ENCODE measurements around the gene YOD1.

Gene YOD1

GRCh38 chr1:207003210-207003609 lies 47.8 kb downstream of the YOD1 start:
- H3K4me3 ChIP-seq (IDR thresholded peaks at IDR 0.05; ENCODE audit: insufficient read depth, low read depth, low read length) = no peak overlapping the region
- no peaks in the 10 kb centered on the region for H4K20me1 ChIP-seq (ENCODE audit: insufficient read depth)
- H3K27ac ChIP-seq = no peak overlapping the region
- no peaks in the 10 kb centered on the region for H3K27me3 ChIP-seq (ENCODE audit: insufficient read depth, low read depth)
- H2AFZ ChIP-seq (ENCODE audit: low read depth) = no peak overlapping the region
- no peaks in the 10 kb centered on the region for H3K4me1 ChIP-seq (ENCODE audit: low read depth, poor library complexity, severe bottlenecking)
- TF ChIP-seq, protein P1, sequence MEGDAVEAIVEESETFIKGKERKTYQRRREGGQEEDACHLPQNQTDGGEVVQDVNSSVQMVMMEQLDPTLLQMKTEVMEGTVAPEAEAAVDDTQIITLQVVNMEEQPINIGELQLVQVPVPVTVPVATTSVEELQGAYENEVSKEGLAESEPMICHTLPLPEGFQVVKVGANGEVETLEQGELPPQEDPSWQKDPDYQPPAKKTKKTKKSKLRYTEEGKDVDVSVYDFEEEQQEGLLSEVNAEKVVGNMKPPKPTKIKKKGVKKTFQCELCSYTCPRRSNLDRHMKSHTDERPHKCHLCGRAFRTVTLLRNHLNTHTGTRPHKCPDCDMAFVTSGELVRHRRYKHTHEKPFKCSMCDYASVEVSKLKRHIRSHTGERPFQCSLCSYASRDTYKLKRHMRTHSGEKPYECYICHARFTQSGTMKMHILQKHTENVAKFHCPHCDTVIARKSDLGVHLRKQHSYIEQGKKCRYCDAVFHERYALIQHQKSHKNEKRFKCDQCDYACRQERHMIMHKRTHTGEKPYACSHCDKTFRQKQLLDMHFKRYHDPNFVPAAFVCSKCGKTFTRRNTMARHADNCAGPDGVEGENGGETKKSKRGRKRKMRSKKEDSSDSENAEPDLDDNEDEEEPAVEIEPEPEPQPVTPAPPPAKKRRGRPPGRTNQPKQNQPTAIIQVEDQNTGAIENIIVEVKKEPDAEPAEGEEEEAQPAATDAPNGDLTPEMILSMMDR (conservative IDR thresholded peaks at IDR 0.05; ENCODE audit: low read depth, low read length) = no peak
- H3K36me3 ChIP-seq (ENCODE audit: insufficient read depth) = no peaks in the 10 kb centered on the region
- H3K4me2 ChIP-seq = no peak overlapping the region
- no peak overlapping the region for H3K9ac ChIP-seq
- H3K79me2 ChIP-seq (ENCODE audit: insufficient read depth, low read depth) = no peaks in the 10 kb centered on the region

GRCh38 chr1:207002724-207003146 lies 48.3 kb downstream of the YOD1 start:
- Histone ChIP-seq H3K4me3 (IDR thresholded peaks at IDR 0.05; ENCODE audit: insufficient read depth, low read depth, low read length) (no peak overlapping the region), H3K36me3 (ENCODE audit: insufficient read depth) (no peaks in the 10 kb centered on the region), H4K20me1 (ENCODE audit: insufficient read depth) (no peaks in the 10 kb centered on the region), H3K9ac (no peak overlapping the region), H2AFZ (ENCODE audit: low read depth) (no peak overlapping the region), H3K79me2 (ENCODE audit: insufficient read depth, low read depth) (no peaks in the 10 kb centered on the region), H3K4me1 (ENCODE audit: low read depth, poor library complexity, severe bottlenecking) (no peaks in the 10 kb centered on the region), H3K27ac (no peak overlapping the region), H3K27me3 (ENCODE audit: insufficient read depth, low read depth) (no peaks in the 10 kb centered on the region), H3K4me2 (no peak overlapping the region)
- TF ChIP-seq, protein P1 (conservative IDR thresholded peaks at IDR 0.05; ENCODE audit: low read depth, low read length) = no peak

- Histone ChIP-seq H4K20me1 (ENCODE audit: insufficient read depth) (no peaks in the 10 kb centered on the region), H3K4me1 (ENCODE audit: low read depth, poor library complexity, severe bottlenecking) (no peaks in the 10 kb centered on the region), H3K9ac (no peak overlapping the region), H3K4me2 (no peak overlapping the region), H3K79me2 (ENCODE audit: insufficient read depth, low read depth) (no peaks in the 10 kb centered on the region), H3K27me3 (ENCODE audit: insufficient read depth, low read depth) (no peaks in the 10 kb centered on the region), H3K4me3 (IDR thresholded peaks at IDR 0.05; ENCODE audit: insufficient read depth, low read depth, low read length) (no peak overlapping the region), H3K27ac (no peak overlapping the region), H2AFZ (ENCODE audit: low read depth) (no peak overlapping the region), H3K36me3 (ENCODE audit: insufficient read depth) (no peaks in the 10 kb centered on the region)
- TF ChIP-seq, protein P1 (conservative IDR thresholded peaks at IDR 0.05; ENCODE audit: low read depth, low read length) = no peak
Observed at GRCh38 chr1:207001492-207002245, 49.3 kb downstream of the YOD1 start.

DNA sequence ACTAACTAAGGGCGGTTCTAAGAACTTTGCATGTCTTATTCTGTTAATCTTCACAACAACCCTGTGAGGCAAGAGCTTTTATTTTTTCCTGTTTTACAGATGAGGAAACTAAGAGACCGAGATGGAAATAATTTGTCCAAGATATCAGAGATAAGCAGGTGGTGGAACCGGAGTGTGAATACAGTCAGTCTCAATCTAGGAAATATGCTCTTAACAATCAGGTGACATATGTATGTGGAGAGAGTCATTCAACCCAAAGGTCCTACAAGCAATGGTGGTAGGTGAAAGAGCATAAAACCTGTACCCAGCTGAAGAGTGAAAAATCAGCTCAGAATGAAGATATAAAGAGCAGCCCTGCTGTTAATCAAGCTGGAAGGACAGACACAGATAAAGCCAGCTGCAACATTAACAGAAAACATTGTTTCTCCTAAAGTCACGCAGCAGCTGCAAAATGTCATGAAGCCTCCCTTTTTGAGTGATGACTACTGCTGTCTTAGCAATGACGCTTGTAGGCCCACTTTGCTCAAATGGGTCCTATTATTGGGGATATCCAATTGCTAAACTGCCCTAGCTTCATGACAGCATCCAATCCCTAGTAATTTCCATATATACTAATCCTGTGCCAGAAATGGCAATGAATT lies 50.2 kb downstream of the YOD1 start:
- no peaks in the 10 kb centered on the region for H3K79me2 ChIP-seq (ENCODE audit: insufficient read depth, low read depth)
- no peaks in the 10 kb centered on the region for H3K4me1 ChIP-seq (ENCODE audit: low read depth, poor library complexity, severe bottlenecking)
- TF ChIP-seq, protein P1 (conservative IDR thresholded peaks at IDR 0.05; ENCODE audit: low read depth, low read length) = no peak
- no peaks in the 10 kb centered on the region for H4K20me1 ChIP-seq (ENCODE audit: insufficient read depth)
- H3K27me3 ChIP-seq (ENCODE audit: insufficient read depth, low read depth) = no peaks in the 10 kb centered on the region
- H3K36me3 ChIP-seq (ENCODE audit: insufficient read depth) = no peaks in the 10 kb centered on the region
- no peak overlapping the region for H3K4me3 ChIP-seq (IDR thresholded peaks at IDR 0.05; ENCODE audit: insufficient read depth, low read depth, low read length)
- no peak overlapping the region for H3K4me2 ChIP-seq
- no peak overlapping the region for H2AFZ ChIP-seq (ENCODE audit: low read depth)
- H3K9ac ChIP-seq = no peak overlapping the region
- no peak overlapping the region for H3K27ac ChIP-seq
